ENCODE results near the gene SULT1C3. TPM values are rescaled to one million over a fixed set of nuclear protein-coding genes. Genes with fewer than 3 reads are reported as not detected.

The SULT1C3 gene
- total RNA-seq (ENCODE audit: unreplicated experiment): not detected
- long read RNA-seq: 0 reads

DNA sequence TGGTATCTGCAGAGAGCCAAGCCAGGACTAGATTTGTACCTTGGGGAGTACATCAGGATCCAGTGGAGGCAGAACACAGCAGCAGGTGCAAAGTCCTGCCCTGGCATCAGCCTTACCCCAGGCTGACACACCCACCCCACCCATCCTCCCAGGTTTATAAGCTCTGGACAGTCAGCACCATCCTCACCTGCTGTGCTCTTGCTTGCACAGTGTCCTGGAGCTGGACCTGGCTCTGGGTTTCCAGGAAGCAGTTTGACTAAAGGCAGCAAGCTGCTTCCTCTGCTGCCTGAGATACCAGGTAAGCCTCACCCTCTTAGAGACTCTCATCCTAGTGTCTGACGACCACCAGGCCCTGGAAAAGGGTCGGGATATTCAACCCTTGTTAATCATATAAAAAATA, at the start of gene SULT1C3:
SULT1C3 (plus strand) TSS at position 183 of the 400 bp plus-strand sequence. CDS start 7,227 bp downstream, outside the sequence.
- Mint-ChIP-seq H3K4me3 (ENCODE audit: unreplicated experiment) (peak within 1 kb of the TSS; percentile 62), H3K27me3 (ENCODE audit: unreplicated experiment) (peaks cover 1% of the 10 kb centered on the region), H3K4me1 (ENCODE audit: unreplicated experiment) (no peaks in the 10 kb centered on the region), H3K9me3 (ENCODE audit: unreplicated experiment) (peaks cover 3% of the 10 kb centered on the region), H3K36me3 (ENCODE audit: low read depth, unreplicated experiment) (peaks cover 34% of the 10 kb centered on the region), H3K27ac (ENCODE audit: unreplicated experiment) (no peak within 1 kb of the TSS)
- DNase-seq (ENCODE audit: low spot score): no peak
- TF ChIP-seq, protein P1, sequence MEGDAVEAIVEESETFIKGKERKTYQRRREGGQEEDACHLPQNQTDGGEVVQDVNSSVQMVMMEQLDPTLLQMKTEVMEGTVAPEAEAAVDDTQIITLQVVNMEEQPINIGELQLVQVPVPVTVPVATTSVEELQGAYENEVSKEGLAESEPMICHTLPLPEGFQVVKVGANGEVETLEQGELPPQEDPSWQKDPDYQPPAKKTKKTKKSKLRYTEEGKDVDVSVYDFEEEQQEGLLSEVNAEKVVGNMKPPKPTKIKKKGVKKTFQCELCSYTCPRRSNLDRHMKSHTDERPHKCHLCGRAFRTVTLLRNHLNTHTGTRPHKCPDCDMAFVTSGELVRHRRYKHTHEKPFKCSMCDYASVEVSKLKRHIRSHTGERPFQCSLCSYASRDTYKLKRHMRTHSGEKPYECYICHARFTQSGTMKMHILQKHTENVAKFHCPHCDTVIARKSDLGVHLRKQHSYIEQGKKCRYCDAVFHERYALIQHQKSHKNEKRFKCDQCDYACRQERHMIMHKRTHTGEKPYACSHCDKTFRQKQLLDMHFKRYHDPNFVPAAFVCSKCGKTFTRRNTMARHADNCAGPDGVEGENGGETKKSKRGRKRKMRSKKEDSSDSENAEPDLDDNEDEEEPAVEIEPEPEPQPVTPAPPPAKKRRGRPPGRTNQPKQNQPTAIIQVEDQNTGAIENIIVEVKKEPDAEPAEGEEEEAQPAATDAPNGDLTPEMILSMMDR (IDR thresholded peaks at IDR 0.05; ENCODE audit: unreplicated experiment): no peak

- no peak overlapping the region for H3K27ac Mint-ChIP-seq (ENCODE audit: unreplicated experiment)
- H3K36me3 Mint-ChIP-seq (ENCODE audit: low read depth, unreplicated experiment): no peaks in the 10 kb centered on the region
- no peak for DNase-seq (ENCODE audit: low spot score)
- H3K9me3 Mint-ChIP-seq (ENCODE audit: unreplicated experiment): no peaks in the 10 kb centered on the region
- H3K27me3 Mint-ChIP-seq (ENCODE audit: unreplicated experiment): no peaks in the 10 kb centered on the region
- TF ChIP-seq, protein P1 (IDR thresholded peaks at IDR 0.05; ENCODE audit: unreplicated experiment): no peak
- H3K4me1 Mint-ChIP-seq (ENCODE audit: unreplicated experiment): no peaks in the 10 kb centered on the region
- no peak overlapping the region for H3K4me3 Mint-ChIP-seq (ENCODE audit: unreplicated experiment)
Observed at GRCh38 chr2:108193251-108193650, 46.5 kb upstream of the SULT1C3 start.

GRCh38 chr2:108194409-108195132, 45.2 kb upstream of the SULT1C3 start:
- H3K9me3 Mint-ChIP-seq (ENCODE audit: unreplicated experiment): no peaks in the 10 kb centered on the region
- TF ChIP-seq, protein P1 (IDR thresholded peaks at IDR 0.05; ENCODE audit: unreplicated experiment): peak; percentile 64
- no peak for DNase-seq (ENCODE audit: low spot score)
- no peak overlapping the region for H3K27ac Mint-ChIP-seq (ENCODE audit: unreplicated experiment)
- no peaks in the 10 kb centered on the region for H3K36me3 Mint-ChIP-seq (ENCODE audit: low read depth, unreplicated experiment)
- H3K4me3 Mint-ChIP-seq (ENCODE audit: unreplicated experiment): no peak overlapping the region
- no peaks in the 10 kb centered on the region for H3K27me3 Mint-ChIP-seq (ENCODE audit: unreplicated experiment)
- H3K4me1 Mint-ChIP-seq (ENCODE audit: unreplicated experiment): no peaks in the 10 kb centered on the region

DNA sequence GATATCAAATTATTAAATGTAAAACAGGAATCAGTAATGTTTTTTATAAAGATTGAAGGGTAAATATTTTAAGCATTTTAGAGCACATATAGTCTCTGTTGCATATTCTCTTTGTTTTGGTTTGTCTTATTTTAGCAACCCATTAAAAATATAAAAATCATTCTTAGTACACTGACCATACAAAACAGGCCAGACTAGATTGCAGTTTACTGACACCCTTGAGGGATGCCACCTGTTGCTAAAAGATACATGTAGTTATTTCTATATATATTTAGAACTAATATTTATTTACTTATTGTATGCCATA, 44.7 kb upstream of the SULT1C3 start:
- no peak overlapping the region for H3K4me3 Mint-ChIP-seq (ENCODE audit: unreplicated experiment)
- no peaks in the 10 kb centered on the region for H3K4me1 Mint-ChIP-seq (ENCODE audit: unreplicated experiment)
- TF ChIP-seq, protein P1 (IDR thresholded peaks at IDR 0.05; ENCODE audit: unreplicated experiment): no peak
- no peak for DNase-seq (ENCODE audit: low spot score)
- H3K9me3 Mint-ChIP-seq (ENCODE audit: unreplicated experiment): no peaks in the 10 kb centered on the region
- no peaks in the 10 kb centered on the region for H3K36me3 Mint-ChIP-seq (ENCODE audit: low read depth, unreplicated experiment)
- no peak overlapping the region for H3K27ac Mint-ChIP-seq (ENCODE audit: unreplicated experiment)
- H3K27me3 Mint-ChIP-seq (ENCODE audit: unreplicated experiment): no peaks in the 10 kb centered on the region

DNA sequence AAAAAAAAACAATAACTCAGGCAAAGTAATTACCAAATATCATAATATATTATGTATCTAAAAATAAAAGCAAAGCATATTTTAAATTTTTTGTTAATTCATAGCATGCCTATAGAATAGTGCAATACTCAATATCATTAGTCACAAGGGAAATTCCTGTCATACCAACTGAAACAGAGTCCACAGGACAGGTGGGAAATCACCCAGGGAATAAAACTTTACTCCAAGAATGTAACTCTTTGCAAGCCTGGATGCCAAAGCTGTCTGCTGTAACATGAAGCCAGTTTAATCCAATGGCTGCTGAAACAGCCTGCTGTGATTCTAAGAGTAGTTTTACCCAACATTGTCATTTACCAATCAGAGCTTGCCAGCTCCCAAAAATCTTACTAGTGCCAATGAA, 40.0 kb upstream of the SULT1C3 start:
- peaks cover 2% of the 10 kb centered on the region for H3K27me3 Mint-ChIP-seq (ENCODE audit: unreplicated experiment)

More for the DNA sequence above, 40.0 kb upstream of the SULT1C3 start:
- no peak overlapping the region for H3K4me3 Mint-ChIP-seq (ENCODE audit: unreplicated experiment)
- TF ChIP-seq, protein P1 (IDR thresholded peaks at IDR 0.05; ENCODE audit: unreplicated experiment): no peak
- peaks cover 10% of the 10 kb centered on the region for H3K9me3 Mint-ChIP-seq (ENCODE audit: unreplicated experiment)
- peaks cover 16% of the 10 kb centered on the region for H3K36me3 Mint-ChIP-seq (ENCODE audit: low read depth, unreplicated experiment)
- no peaks in the 10 kb centered on the region for H3K4me1 Mint-ChIP-seq (ENCODE audit: unreplicated experiment)
- DNase-seq (ENCODE audit: low spot score): no peak
- H3K27ac Mint-ChIP-seq (ENCODE audit: unreplicated experiment): no peak overlapping the region
